ENCODE results near the gene LSS.

DNA sequence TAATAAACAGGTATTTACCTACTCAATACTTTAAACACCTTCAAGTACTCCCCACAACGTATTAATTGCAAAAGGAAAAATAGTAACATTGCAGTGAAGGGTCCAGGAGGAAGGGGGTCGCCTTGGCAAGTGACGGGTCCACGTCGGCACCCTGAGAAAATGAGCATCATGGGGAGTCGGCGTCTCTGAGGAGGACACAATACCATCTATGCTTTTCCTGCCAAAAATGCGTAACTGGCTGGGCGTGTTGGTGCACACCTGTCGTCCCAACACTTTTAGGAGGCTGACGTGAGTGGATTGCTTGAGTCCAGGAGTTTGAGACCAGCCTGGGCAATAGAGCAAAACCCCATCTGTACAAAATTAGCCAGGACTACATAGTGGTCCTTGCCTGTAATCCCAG, 80.5 kb downstream of the LSS start:
- no peak for TF ChIP-seq POLR2AphosphoS5 (IDR thresholded peaks at IDR 0.05; ENCODE audit: borderline replicate concordance, low read depth, low read length)
- TF ChIP-seq EZH2 (IDR thresholded peaks at IDR 0.05), result no peak
- no peak for TF ChIP-seq FOXP2 (optimal IDR thresholded peaks at IDR 0.05; ENCODE audit: control extremely low read depth, extremely low read length, insufficient read depth)
